K562 (cell line): ENCODE measurements around the gene POT1. TPM values are rescaled to one million over a fixed set of nuclear protein-coding genes. Genes with fewer than 3 reads are reported as not detected.

ENCODE experiments used
- C11orf30 ChIP-seq: fragments of 450-650 bp; IDR thresholded peaks from 2 replicates; pipeline ENCODE4 v1.6.1; 2016; ENCODE audit warnings: low read depth, mild to moderate bottlenecking
- COPS2 ChIP-seq: fragments of 450-650 bp; conservative IDR thresholded peaks from 2 replicates; pipeline ENCODE4 v1.6.1; 2016; ENCODE audit warnings: mild to moderate bottlenecking, moderate library complexity
- MYNN ChIP-seq, 2 experiments: sonication (generic); formaldehyde crosslinking in 1 of 2; IDR thresholded peaks; 2 replicates each; pipeline versions ENCODE4 v1.5.0 to v1.6.1; 2016 to 2020; ENCODE audit warnings: antibody characterized with exemption in 1 of 2, missing genetic modification reagents in 1 of 2
- NR4A1 ChIP-seq, 2 experiments: fragments of 250-450 bp in 1 of 2; fragments of 450-650 bp in 1 of 2; sonication (Bioruptor Pico) in 1 of 2; IDR thresholded peaks; 2 replicates each; pipeline versions ENCODE4 v1.4.0 to v1.6.1; 2016 to 2020; ENCODE audit warnings: mild to moderate bottlenecking in 2 of 2, missing compliant biosample characterization in 1 of 2, missing genetic modification characterization in 1 of 2, moderate library complexity in 1 of 2
- SIX5 ChIP-seq, 2 experiments: IDR thresholded peaks; 2 replicates each; pipeline ENCODE4 v1.6.1; 2011; ENCODE audit warnings: low read length in 2 of 2, borderline replicate concordance in 1 of 2, low read depth in 1 of 2, mild to moderate bottlenecking in 1 of 2, moderate library complexity in 1 of 2; ENCODE audit not compliant: insufficient read depth in 1 of 2
- ZNF124 ChIP-seq: sonication (generic); formaldehyde crosslinking; IDR thresholded peaks from 2 replicates; pipeline ENCODE4 v1.8.1; 2022; ENCODE audit warnings: missing genetic modification reagents
- ZNF232 ChIP-seq: sonication (generic); formaldehyde crosslinking; IDR thresholded peaks from 2 replicates; pipeline ENCODE4 v1.8.0; 2022; ENCODE audit warnings: mild to moderate bottlenecking, missing genetic modification reagents
- ZNF384 ChIP-seq: IDR thresholded peaks from 2 replicates; pipeline ENCODE4 v1.6.1; 2012; ENCODE audit warnings: low read depth, low read length, improper control_type of control experiment
- ZNF830 ChIP-seq: fragments of 250-450 bp; sonication (Bioruptor Pico); IDR thresholded peaks from 2 replicates; pipeline ENCODE4 v1.5.0; 2021; ENCODE audit warnings: mild to moderate bottlenecking
- polyA plus RNA-seq, 8 experiments: library from polyadenylated mRNA; depleted of rRNA in 4 of 8; stranded (reverse) in 5 of 8; unstranded in 3 of 8; fragments of >200 nt; fragmentation: Nextera tagmentation in 2 of 8; fragmentation: Illumina TruSeq in 1 of 8; extraction: Ambion mirVana in 2 of 8; extraction: Trizol in 1 of 8; gene quantifications; 2 replicates each; pipeline versions ENCODE4 v1.2.1 to v1.2.3, GENCODE V29; 2011 to 2014; ENCODE audit warnings: inconsistent platforms in 1 of 8, missing spikeins in 1 of 8
- total RNA-seq, 7 experiments: library from RNA; depleted of rRNA in 6 of 7; stranded (reverse); fragments of >200 nt in 6 of 7; fragmentation: Illumina TruSeq in 2 of 7; extraction: Trizol in 2 of 7; gene quantifications; 2 replicates each; pipeline versions ENCODE4 v1.2.1 to v1.2.3, GENCODE V29; 2011 to 2021; ENCODE audit warnings: low replicate concordance in 1 of 7
- TF ChIP-seq, protein P1 (sequence below): fragments of 250-450 bp; sonication (Bioruptor Pico); IDR thresholded peaks from 2 replicates; pipeline ENCODE4 v1.4.0; 2020
- TF ChIP-seq, protein P2 (sequence below): fragments of 200-600 bp; sonication (generic); IDR thresholded peaks from one replicate; pipeline ENCODE4 v1.6.1; 2012; ENCODE audit warnings: mild to moderate bottlenecking, low read depth, low read length, inconsistent platforms

The POT1 gene
- total and polyA plus RNA-seq, 9 of the 15 experiments (the other 6 are each of a cell fraction or from before 2014, with no cell fraction given) = 37.9 to 140 (median 63.6) TPM

DNA sequence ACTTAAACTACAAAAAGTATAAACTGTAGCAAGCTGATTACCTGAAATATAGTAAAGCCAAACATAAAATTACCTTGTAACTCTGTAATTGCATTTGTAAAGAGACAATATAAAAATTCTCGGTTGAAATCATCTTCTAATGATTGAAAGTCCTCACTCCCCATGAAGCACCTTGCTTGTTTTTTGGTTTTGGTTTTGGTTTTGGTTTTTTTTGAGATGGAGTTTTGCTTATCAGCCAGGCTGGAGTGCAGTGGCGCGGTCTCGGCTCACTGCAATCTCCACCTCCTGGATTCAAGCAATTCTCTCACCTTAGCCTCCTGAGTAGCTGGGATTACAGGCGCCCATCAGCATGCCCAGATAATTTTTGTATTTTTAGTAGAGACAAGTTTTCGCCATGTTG lies 130.2 kb downstream of the POT1 start (continued):
- TF ChIP-seq, protein P1, sequence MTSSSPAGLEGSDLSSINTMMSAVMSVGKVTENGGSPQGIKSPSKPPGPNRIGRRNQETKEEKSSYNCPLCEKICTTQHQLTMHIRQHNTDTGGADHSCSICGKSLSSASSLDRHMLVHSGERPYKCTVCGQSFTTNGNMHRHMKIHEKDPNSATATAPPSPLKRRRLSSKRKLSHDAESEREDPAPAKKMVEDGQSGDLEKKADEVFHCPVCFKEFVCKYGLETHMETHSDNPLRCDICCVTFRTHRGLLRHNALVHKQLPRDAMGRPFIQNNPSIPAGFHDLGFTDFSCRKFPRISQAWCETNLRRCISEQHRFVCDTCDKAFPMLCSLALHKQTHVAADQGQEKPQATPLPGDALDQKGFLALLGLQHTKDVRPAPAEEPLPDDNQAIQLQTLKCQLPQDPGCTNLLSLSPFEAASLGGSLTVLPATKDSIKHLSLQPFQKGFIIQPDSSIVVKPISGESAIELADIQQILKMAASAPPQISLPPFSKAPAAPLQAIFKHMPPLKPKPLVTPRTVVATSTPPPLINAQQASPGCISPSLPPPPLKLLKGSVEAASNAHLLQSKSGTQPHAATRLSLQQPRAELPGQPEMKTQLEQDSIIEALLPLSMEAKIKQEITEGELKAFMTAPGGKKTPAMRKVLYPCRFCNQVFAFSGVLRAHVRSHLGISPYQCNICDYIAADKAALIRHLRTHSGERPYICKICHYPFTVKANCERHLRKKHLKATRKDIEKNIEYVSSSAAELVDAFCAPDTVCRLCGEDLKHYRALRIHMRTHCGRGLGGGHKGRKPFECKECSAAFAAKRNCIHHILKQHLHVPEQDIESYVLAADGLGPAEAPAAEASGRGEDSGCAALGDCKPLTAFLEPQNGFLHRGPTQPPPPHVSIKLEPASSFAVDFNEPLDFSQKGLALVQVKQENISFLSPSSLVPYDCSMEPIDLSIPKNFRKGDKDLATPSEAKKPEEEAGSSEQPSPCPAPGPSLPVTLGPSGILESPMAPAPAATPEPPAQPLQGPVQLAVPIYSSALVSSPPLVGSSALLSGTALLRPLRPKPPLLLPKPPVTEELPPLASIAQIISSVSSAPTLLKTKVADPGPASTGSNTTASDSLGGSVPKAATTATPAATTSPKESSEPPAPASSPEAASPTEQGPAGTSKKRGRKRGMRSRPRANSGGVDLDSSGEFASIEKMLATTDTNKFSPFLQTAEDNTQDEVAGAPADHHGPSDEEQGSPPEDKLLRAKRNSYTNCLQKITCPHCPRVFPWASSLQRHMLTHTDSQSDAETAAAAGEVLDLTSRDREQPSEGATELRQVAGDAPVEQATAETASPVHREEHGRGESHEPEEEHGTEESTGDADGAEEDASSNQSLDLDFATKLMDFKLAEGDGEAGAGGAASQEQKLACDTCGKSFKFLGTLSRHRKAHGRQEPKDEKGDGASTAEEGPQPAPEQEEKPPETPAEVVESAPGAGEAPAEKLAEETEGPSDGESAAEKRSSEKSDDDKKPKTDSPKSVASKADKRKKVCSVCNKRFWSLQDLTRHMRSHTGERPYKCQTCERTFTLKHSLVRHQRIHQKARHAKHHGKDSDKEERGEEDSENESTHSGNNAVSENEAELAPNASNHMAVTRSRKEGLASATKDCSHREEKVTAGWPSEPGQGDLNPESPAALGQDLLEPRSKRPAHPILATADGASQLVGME (CRISPR knock-in tag) = no peak
- TF ChIP-seq MYNN (IDR thresholded peaks at IDR 0.05) (no peak), MYNN (CRISPR knock-in tag; IDR thresholded peaks at IDR 0.05) (no peak), COPS2 (no peak), C11orf30 (no peak), ZNF124 (CRISPR knock-in tag) (no peak), ZNF232 (CRISPR knock-in tag) (no peak), SIX5 (IDR thresholded peaks at IDR 0.05; ENCODE audit: borderline replicate concordance in 1 of 2, insufficient read depth in 1 of 2, low read depth in 1 of 2, low read length in 2 of 2) (no peak), ZNF384 (no peak), ZNF830 (CRISPR knock-in tag) (no peak), NR4A1 (CRISPR knock-in tag; IDR thresholded peaks at IDR 0.05) (no peak), NR4A1 (tag; IDR thresholded peaks at IDR 0.05) (no peak)
- TF ChIP-seq, protein P2, sequence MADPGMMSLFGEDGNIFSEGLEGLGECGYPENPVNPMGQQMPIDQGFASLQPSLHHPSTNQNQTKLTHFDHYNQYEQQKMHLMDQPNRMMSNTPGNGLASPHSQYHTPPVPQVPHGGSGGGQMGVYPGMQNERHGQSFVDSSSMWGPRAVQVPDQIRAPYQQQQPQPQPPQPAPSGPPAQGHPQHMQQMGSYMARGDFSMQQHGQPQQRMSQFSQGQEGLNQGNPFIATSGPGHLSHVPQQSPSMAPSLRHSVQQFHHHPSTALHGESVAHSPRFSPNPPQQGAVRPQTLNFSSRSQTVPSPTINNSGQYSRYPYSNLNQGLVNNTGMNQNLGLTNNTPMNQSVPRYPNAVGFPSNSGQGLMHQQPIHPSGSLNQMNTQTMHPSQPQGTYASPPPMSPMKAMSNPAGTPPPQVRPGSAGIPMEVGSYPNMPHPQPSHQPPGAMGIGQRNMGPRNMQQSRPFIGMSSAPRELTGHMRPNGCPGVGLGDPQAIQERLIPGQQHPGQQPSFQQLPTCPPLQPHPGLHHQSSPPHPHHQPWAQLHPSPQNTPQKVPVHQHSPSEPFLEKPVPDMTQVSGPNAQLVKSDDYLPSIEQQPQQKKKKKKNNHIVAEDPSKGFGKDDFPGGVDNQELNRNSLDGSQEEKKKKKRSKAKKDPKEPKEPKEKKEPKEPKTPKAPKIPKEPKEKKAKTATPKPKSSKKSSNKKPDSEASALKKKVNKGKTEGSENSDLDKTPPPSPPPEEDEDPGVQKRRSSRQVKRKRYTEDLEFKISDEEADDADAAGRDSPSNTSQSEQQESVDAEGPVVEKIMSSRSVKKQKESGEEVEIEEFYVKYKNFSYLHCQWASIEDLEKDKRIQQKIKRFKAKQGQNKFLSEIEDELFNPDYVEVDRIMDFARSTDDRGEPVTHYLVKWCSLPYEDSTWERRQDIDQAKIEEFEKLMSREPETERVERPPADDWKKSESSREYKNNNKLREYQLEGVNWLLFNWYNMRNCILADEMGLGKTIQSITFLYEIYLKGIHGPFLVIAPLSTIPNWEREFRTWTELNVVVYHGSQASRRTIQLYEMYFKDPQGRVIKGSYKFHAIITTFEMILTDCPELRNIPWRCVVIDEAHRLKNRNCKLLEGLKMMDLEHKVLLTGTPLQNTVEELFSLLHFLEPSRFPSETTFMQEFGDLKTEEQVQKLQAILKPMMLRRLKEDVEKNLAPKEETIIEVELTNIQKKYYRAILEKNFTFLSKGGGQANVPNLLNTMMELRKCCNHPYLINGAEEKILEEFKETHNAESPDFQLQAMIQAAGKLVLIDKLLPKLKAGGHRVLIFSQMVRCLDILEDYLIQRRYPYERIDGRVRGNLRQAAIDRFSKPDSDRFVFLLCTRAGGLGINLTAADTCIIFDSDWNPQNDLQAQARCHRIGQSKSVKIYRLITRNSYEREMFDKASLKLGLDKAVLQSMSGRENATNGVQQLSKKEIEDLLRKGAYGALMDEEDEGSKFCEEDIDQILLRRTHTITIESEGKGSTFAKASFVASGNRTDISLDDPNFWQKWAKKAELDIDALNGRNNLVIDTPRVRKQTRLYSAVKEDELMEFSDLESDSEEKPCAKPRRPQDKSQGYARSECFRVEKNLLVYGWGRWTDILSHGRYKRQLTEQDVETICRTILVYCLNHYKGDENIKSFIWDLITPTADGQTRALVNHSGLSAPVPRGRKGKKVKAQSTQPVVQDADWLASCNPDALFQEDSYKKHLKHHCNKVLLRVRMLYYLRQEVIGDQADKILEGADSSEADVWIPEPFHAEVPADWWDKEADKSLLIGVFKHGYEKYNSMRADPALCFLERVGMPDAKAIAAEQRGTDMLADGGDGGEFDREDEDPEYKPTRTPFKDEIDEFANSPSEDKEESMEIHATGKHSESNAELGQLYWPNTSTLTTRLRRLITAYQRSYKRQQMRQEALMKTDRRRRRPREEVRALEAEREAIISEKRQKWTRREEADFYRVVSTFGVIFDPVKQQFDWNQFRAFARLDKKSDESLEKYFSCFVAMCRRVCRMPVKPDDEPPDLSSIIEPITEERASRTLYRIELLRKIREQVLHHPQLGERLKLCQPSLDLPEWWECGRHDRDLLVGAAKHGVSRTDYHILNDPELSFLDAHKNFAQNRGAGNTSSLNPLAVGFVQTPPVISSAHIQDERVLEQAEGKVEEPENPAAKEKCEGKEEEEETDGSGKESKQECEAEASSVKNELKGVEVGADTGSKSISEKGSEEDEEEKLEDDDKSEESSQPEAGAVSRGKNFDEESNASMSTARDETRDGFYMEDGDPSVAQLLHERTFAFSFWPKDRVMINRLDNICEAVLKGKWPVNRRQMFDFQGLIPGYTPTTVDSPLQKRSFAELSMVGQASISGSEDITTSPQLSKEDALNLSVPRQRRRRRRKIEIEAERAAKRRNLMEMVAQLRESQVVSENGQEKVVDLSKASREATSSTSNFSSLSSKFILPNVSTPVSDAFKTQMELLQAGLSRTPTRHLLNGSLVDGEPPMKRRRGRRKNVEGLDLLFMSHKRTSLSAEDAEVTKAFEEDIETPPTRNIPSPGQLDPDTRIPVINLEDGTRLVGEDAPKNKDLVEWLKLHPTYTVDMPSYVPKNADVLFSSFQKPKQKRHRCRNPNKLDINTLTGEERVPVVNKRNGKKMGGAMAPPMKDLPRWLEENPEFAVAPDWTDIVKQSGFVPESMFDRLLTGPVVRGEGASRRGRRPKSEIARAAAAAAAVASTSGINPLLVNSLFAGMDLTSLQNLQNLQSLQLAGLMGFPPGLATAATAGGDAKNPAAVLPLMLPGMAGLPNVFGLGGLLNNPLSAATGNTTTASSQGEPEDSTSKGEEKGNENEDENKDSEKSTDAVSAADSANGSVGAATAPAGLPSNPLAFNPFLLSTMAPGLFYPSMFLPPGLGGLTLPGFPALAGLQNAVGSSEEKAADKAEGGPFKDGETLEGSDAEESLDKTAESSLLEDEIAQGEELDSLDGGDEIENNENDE = no peak
- TF ChIP-seq, all 486 proteins: peak for 0
